CD4-positive, alpha-beta T cell treated with Interleukin-4 for 1 hour (primary cell): ENCODE measurements around the gene PTPN22.

Source experiments
- DNase-seq, 2 donors: peaks; one replicate each; pipeline ENCODE4 v3.0.0-alpha.2; 2020 to 2022

PTPN22 gene

GRCh38 chr1:113793878-113794834 lies 77.4 kb downstream of the PTPN22 start:
- no peak for DNase-seq

- no peak for DNase-seq
Observed at GRCh38 chr1:113792986-113793385, 78.5 kb downstream of the PTPN22 start.

- peak in 1 of 2 donors; percentile 37 for DNase-seq
Observed at GRCh38 chr1:113792471-113792870, 79.0 kb downstream of the PTPN22 start.

GRCh38 chr1:113788802-113789201 lies 82.7 kb downstream of the PTPN22 start:
- no peak for DNase-seq

- no peak for DNase-seq
Observed at GRCh38 chr1:113787663-113788062, 83.8 kb downstream of the PTPN22 start.

- DNase-seq: no peak
Observed at GRCh38 chr1:113786069-113786468, 85.4 kb downstream of the PTPN22 start.

GRCh38 chr1:113784104-113784779 lies 87.3 kb downstream of the PTPN22 start:
- DNase-seq: peak in 1 of 2 donors; percentile 67

- peak; percentile 59 to 77 for DNase-seq
Observed at GRCh38 chr1:113783254-113784103, 88.0 kb downstream of the PTPN22 start.

- no peak for DNase-seq
Observed at GRCh38 chr1:113782406-113782805, 89.1 kb downstream of the PTPN22 start.

GRCh38 chr1:113780374-113781146 lies 91.0 kb downstream of the PTPN22 start:
- DNase-seq: peak in 1 of 2 donors; percentile 46

- no peak for DNase-seq
Observed at GRCh38 chr1:113779542-113779941, 92.0 kb downstream of the PTPN22 start.

GRCh38 chr1:113777561-113777960 lies 94.0 kb downstream of the PTPN22 start:
- DNase-seq: no peak

- DNase-seq: no peak
Observed at GRCh38 chr1:113770031-113770430, 101.5 kb downstream of the PTPN22 start.

GRCh38 chr1:113769601-113769970 lies 101.9 kb downstream of the PTPN22 start:
- DNase-seq: no peak

- no peak for DNase-seq
Observed at GRCh38 chr1:113768916-113769600, 102.5 kb downstream of the PTPN22 start.

- no peak for DNase-seq
Observed at GRCh38 chr1:113765306-113766230, 105.9 kb downstream of the PTPN22 start.
